Measurements from ENCODE around the gene RBP3.

DNA sequence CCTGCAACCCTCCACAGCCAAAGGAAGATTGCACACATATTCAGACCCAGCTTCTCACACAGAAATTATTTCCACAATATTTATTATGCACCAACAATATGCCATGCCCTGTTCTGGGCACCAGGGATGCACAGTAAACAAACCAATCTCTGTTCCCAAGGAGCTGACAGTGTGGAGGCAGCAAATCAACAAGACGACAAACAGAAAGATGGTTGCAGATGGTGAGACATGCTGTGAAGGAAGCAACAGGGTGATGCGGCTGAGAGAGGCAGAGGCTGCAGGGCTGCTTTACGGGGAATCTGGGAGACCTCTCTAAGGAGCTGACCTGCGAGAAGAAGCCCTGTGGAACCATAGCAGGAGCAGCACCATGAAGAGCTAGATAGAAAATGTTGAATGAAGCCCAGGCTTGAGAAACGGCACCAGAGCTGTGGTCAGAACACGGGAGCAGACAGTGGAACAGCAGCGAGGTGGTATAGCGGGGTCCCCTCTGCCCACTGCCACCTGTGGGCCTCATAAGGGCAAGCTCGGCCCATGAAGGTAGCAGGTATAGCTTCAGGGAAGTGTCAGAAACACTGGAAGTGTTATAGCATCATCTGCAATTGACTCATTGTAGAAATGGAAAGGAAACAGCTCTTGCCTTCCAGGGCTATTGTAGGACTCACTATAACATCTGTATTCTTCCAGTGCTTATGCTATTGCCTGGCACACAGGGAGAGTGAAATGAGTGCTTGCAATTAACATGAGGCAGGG, 17.4 kb downstream of the RBP3 start:
- TF ChIP-seq, protein P1, sequence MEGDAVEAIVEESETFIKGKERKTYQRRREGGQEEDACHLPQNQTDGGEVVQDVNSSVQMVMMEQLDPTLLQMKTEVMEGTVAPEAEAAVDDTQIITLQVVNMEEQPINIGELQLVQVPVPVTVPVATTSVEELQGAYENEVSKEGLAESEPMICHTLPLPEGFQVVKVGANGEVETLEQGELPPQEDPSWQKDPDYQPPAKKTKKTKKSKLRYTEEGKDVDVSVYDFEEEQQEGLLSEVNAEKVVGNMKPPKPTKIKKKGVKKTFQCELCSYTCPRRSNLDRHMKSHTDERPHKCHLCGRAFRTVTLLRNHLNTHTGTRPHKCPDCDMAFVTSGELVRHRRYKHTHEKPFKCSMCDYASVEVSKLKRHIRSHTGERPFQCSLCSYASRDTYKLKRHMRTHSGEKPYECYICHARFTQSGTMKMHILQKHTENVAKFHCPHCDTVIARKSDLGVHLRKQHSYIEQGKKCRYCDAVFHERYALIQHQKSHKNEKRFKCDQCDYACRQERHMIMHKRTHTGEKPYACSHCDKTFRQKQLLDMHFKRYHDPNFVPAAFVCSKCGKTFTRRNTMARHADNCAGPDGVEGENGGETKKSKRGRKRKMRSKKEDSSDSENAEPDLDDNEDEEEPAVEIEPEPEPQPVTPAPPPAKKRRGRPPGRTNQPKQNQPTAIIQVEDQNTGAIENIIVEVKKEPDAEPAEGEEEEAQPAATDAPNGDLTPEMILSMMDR (IDR thresholded peaks at IDR 0.05 in 4 of 5, conservative IDR thresholded peaks at IDR 0.05 in 1 of 5) = no peak
- no peak for TF ChIP-seq POLR2A (IDR thresholded peaks at IDR 0.05)

Data from gastrocnemius medialis (tissue), 4 donors.